Large intestine (tissue), 3 donors: ENCODE data around the gene THSD4. TPM values are rescaled to one million over a fixed set of nuclear protein-coding genes. Genes with fewer than 3 reads are reported as not detected.

Experiments used
- DNase-seq, 2 donors: peaks; one replicate each; pipeline versions ENCODE4 v3.0.0 to v3.0.0-alpha.2; 2013
- H3K27ac ChIP-seq: one replicate; pipeline ENCODE4 v1.5.1; 2013; ENCODE audit warnings: low read length
- H3K27me3 ChIP-seq: 2 replicates; pipeline ENCODE4 v1.6.1; 2013; ENCODE audit warnings: low read length; ENCODE audit not compliant: control insufficient read depth, insufficient read depth
- H3K36me3 ChIP-seq: 2 replicates; pipeline ENCODE4 v1.6.1; 2013; ENCODE audit warnings: low read length; ENCODE audit not compliant: control insufficient read depth, insufficient read depth
- H3K4me1 ChIP-seq: one replicate; pipeline ENCODE4 v1.6.1; 2013; ENCODE audit warnings: low read length; ENCODE audit not compliant: control insufficient read depth, insufficient read depth
- H3K4me3 ChIP-seq: one replicate; pipeline ENCODE4 v1.5.1; 2013; ENCODE audit warnings: low read length
- H3K9me3 ChIP-seq: one replicate; pipeline ENCODE4 v1.6.1; 2013; ENCODE audit warnings: mild to moderate bottlenecking, low read depth, low read length, moderate library complexity; ENCODE audit not compliant: control insufficient read depth
- WGBS: methylation state at CpG from one replicate; pipeline ENCODE4 v1.1.5; 2013; ENCODE audit warnings: low lambda C conversion rate; ENCODE audit not compliant: insufficient coverage; 5-methylcytosine and 5-hydroxymethylcytosine counted together
- polyA plus RNA-seq: library from polyadenylated mRNA; unstranded; fragments of 120-200 nt; gene quantifications from one replicate; pipeline ENCODE4 v1.2.1, GENCODE V29; 2013

Gene THSD4
- polyA plus RNA-seq, 1 donor: 17.5 TPM

GRCh38 chr15:71650603-71651002 lies 535.3 kb downstream of the THSD4 start:
- Histone ChIP-seq H3K27ac (no peak overlapping the region), H3K27me3 (no peaks in the 10 kb centered on the region), H3K4me1 (no peaks in the 10 kb centered on the region), H3K9me3 (no peaks in the 10 kb centered on the region), H3K4me3 (no peak overlapping the region), H3K36me3 (no peaks in the 10 kb centered on the region)
- DNase-seq: no peak
- WGBS: no CpG with 5 or more reads among the region's 9 CpGs

- no peaks in the 10 kb centered on the region for H3K9me3 ChIP-seq
- H3K27ac ChIP-seq: no peak overlapping the region
- no peaks in the 10 kb centered on the region for H3K27me3 ChIP-seq
- peak; percentile 23 to 26 for DNase-seq
- H3K4me3 ChIP-seq: no peak overlapping the region
- no peaks in the 10 kb centered on the region for H3K4me1 ChIP-seq
- no peaks in the 10 kb centered on the region for H3K36me3 ChIP-seq
- no CpG with 5 or more reads among the region's 5 CpGs for WGBS
Observed at GRCh38 chr15:71651750-71652186, 536.5 kb downstream of the THSD4 start.

GRCh38 chr15:71654042-71654719 lies 538.9 kb downstream of the THSD4 start:
- Histone ChIP-seq H3K4me1 (no peaks in the 10 kb centered on the region), H3K27me3 (no peaks in the 10 kb centered on the region), H3K9me3 (no peaks in the 10 kb centered on the region), H3K27ac (no peak overlapping the region), H3K36me3 (no peaks in the 10 kb centered on the region), H3K4me3 (no peak overlapping the region)
- no peak for DNase-seq
- WGBS: 87% methylated on average over 5 of the region's 8 CpGs

- no peaks in the 10 kb centered on the region for H3K9me3 ChIP-seq
- no peaks in the 10 kb centered on the region for H3K36me3 ChIP-seq
- H3K4me3 ChIP-seq: no peak overlapping the region
- no peak overlapping the region for H3K27ac ChIP-seq
- no CpG with 5 or more reads among the region's 3 CpGs for WGBS
- no peak for DNase-seq
- no peaks in the 10 kb centered on the region for H3K27me3 ChIP-seq
- no peaks in the 10 kb centered on the region for H3K4me1 ChIP-seq
Observed at GRCh38 chr15:71654720-71655174, 539.5 kb downstream of the THSD4 start.

GRCh38 chr15:71656425-71656824 lies 541.2 kb downstream of the THSD4 start:
- Histone ChIP-seq H3K9me3 (no peaks in the 10 kb centered on the region), H3K36me3 (no peaks in the 10 kb centered on the region), H3K27ac (no peak overlapping the region), H3K4me1 (no peaks in the 10 kb centered on the region), H3K4me3 (no peak overlapping the region), H3K27me3 (no peaks in the 10 kb centered on the region)
- no peak for DNase-seq
- 73% methylated on average over 3 of the region's 4 CpGs for WGBS

GRCh38 chr15:71657141-71657540 lies 541.9 kb downstream of the THSD4 start:
- H3K9me3 ChIP-seq: no peaks in the 10 kb centered on the region
- no peak overlapping the region for H3K27ac ChIP-seq
- H3K27me3 ChIP-seq: no peaks in the 10 kb centered on the region
- WGBS: no CpG with 5 or more reads among the region's 2 CpGs
- H3K4me1 ChIP-seq: no peaks in the 10 kb centered on the region
- H3K4me3 ChIP-seq: no peak overlapping the region
- H3K36me3 ChIP-seq: no peaks in the 10 kb centered on the region
- DNase-seq: no peak

GRCh38 chr15:71658036-71658435 lies 542.8 kb downstream of the THSD4 start:
- H3K4me3 ChIP-seq: no peak overlapping the region
- no peak for DNase-seq
- no peaks in the 10 kb centered on the region for H3K9me3 ChIP-seq
- no peaks in the 10 kb centered on the region for H3K27me3 ChIP-seq
- H3K36me3 ChIP-seq: no peaks in the 10 kb centered on the region
- no peaks in the 10 kb centered on the region for H3K4me1 ChIP-seq
- WGBS: no CpG with 5 or more reads among the region's 7 CpGs
- no peak overlapping the region for H3K27ac ChIP-seq

GRCh38 chr15:71658827-71659729 lies 543.8 kb downstream of the THSD4 start:
- H3K4me3 ChIP-seq: no peak overlapping the region
- no peaks in the 10 kb centered on the region for H3K9me3 ChIP-seq
- H3K4me1 ChIP-seq: no peaks in the 10 kb centered on the region
- H3K27ac ChIP-seq: no peak overlapping the region
- WGBS: no CpG with 5 or more reads among the region's 2 CpGs
- no peaks in the 10 kb centered on the region for H3K36me3 ChIP-seq
- DNase-seq: no peak
- H3K27me3 ChIP-seq: no peaks in the 10 kb centered on the region

GRCh38 chr15:71659730-71660067 lies 544.4 kb downstream of the THSD4 start:
- no CpG with 5 or more reads among the region's 4 CpGs for WGBS
- Histone ChIP-seq H3K4me3 (no peak overlapping the region), H3K9me3 (no peaks in the 10 kb centered on the region), H3K27ac (no peak overlapping the region), H3K4me1 (no peaks in the 10 kb centered on the region), H3K27me3 (no peaks in the 10 kb centered on the region), H3K36me3 (no peaks in the 10 kb centered on the region)
- DNase-seq: no peak

GRCh38 chr15:71660501-71660900 lies 545.2 kb downstream of the THSD4 start:
- WGBS: 45% methylated on average over 2 of the region's 15 CpGs
- no peaks in the 10 kb centered on the region for H3K4me1 ChIP-seq
- H3K27me3 ChIP-seq: no peaks in the 10 kb centered on the region
- H3K27ac ChIP-seq: no peak overlapping the region
- H3K36me3 ChIP-seq: no peaks in the 10 kb centered on the region
- H3K9me3 ChIP-seq: no peaks in the 10 kb centered on the region
- no peak for DNase-seq
- no peak overlapping the region for H3K4me3 ChIP-seq
